ENCODE measurements around the gene NEK7.

The NEK7 gene

DNA sequence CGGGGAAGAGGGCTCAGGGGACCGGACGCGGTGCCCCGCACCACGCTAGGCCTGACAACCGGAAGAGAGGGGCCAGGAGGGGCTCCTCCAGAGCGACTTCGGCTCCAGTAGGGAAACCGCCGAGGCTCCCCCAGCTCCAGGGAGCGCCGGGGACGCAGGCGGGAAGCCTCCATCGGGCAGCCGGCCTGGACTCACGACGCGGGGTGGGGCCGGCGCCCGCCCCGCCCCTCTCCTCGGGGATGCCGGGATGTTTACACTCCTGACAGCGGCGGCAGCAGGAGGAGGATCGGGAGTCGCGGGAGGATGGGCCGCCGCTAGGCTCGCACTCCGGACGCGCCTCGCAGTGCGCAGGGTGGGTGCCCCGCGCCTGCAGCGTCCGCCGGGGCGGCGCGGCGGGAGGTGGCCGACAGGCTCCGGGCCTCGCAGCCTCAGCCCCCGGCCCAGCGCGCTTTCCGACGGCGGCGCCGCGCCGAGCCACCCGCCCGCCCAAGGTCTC, at the start of gene NEK7:
Gene NEK7, plus strand, starts transcription at position 254 of the 496 bp plus-strand sequence. CDS start 75,583 bp downstream, outside the sequence.
- H3K4me3 ChIP-seq (ENCODE audit: low read depth, low read length), result peak within 1 kb of the TSS; percentile 82
- DNase-seq (ENCODE audit: low read depth), result peak; percentile 86
- TF ChIP-seq, protein P1, sequence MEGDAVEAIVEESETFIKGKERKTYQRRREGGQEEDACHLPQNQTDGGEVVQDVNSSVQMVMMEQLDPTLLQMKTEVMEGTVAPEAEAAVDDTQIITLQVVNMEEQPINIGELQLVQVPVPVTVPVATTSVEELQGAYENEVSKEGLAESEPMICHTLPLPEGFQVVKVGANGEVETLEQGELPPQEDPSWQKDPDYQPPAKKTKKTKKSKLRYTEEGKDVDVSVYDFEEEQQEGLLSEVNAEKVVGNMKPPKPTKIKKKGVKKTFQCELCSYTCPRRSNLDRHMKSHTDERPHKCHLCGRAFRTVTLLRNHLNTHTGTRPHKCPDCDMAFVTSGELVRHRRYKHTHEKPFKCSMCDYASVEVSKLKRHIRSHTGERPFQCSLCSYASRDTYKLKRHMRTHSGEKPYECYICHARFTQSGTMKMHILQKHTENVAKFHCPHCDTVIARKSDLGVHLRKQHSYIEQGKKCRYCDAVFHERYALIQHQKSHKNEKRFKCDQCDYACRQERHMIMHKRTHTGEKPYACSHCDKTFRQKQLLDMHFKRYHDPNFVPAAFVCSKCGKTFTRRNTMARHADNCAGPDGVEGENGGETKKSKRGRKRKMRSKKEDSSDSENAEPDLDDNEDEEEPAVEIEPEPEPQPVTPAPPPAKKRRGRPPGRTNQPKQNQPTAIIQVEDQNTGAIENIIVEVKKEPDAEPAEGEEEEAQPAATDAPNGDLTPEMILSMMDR (conservative IDR thresholded peaks at IDR 0.05; ENCODE audit: low read depth, low read length), result no peak

- H3K4me3 ChIP-seq (ENCODE audit: low read depth, low read length), result no peak overlapping the region
- TF ChIP-seq, protein P1 (conservative IDR thresholded peaks at IDR 0.05; ENCODE audit: low read depth, low read length), result no peak
- DNase-seq (ENCODE audit: low read depth), result peak; percentile 64
These were observed 49.7 kb upstream of the NEK7 start for GRCh38 chr1:198107091-198107501.

DNA sequence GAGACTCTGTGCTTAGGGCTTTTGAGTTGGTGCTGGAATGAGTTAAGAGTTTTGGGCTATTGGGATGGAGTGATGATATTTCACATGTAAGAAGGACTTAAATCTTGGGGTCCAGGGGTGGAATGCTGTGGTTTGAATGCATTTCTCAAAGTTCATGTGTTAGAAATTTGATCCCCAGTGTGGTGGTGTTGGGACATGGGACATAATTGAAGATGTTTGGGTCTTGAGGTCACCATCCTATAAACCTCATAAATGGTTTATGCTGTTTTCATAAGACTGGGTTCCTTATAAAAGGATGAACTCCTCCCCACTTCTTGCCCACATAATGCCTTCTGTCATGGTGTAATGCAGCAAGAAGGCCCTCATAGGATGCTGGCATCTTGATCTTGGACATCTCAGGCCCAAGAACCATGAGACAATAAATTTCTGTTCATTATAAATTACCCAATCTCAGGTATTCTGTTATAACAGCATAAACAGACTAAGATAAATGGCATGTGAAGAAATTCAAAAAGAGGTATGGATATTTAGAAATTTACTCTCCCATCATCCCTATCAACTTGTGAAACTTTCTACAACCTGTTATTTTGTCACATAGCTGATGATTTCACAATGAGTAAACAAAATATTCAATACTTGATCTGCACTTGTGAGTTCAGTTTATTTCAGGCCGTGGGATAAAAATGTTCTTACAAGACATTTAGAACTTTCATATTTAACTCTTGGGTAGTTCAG, 48.0 kb upstream of the NEK7 start:
- TF ChIP-seq, protein P1 (conservative IDR thresholded peaks at IDR 0.05; ENCODE audit: low read depth, low read length), result no peak
- peak; percentile 31 for DNase-seq (ENCODE audit: low read depth)
- no peak overlapping the region for H3K4me3 ChIP-seq (ENCODE audit: low read depth, low read length)

DNA sequence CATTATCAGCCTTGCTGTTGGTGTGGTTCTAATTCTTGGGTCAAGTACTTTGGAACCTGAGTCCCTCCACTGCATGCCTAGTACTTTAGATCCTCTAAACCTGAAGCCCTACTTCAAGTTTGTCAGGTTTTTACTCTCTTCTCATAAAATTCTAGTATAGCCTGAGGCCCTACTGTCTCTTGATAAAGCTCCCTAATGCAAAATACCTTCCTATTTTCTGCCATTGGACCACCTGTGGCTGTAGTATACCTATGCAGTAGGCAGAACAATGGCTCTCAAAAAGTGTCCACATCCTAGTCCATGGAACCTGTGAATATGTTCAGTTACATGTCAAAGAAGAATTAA, 47.5 kb upstream of the NEK7 start:
- TF ChIP-seq, protein P1 (conservative IDR thresholded peaks at IDR 0.05; ENCODE audit: low read depth, low read length), result no peak
- no peak for DNase-seq (ENCODE audit: low read depth)
- no peak overlapping the region for H3K4me3 ChIP-seq (ENCODE audit: low read depth, low read length)

- TF ChIP-seq, protein P1 (conservative IDR thresholded peaks at IDR 0.05; ENCODE audit: low read depth, low read length), result no peak
- no peak overlapping the region for H3K4me3 ChIP-seq (ENCODE audit: low read depth, low read length)
- peak; percentile 76 for DNase-seq (ENCODE audit: low read depth)
These were observed 43.5 kb upstream of the NEK7 start for GRCh38 chr1:198113342-198113750.

DNA sequence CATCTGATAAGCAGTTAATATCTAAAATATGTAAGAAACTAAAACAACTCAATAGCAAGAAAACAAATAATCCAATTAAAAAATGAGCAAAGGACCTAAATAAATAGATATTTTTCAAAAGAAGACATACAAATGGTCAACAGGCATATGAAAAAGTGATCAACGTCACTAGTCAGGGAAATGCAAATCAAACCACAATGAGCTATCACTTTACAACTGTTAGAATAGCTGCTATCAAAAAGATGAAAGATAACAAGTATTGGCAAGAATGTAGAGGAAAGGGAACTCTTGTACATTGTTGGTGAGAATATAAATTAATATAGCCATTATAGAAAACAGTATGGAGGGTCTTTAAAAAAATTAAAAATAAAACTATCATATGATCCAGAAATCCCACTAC, 40.7 kb upstream of the NEK7 start:
- no peak for DNase-seq (ENCODE audit: low read depth)
- H3K4me3 ChIP-seq (ENCODE audit: low read depth, low read length), result no peak overlapping the region
- TF ChIP-seq, protein P1 (conservative IDR thresholded peaks at IDR 0.05; ENCODE audit: low read depth, low read length), result no peak

DNA sequence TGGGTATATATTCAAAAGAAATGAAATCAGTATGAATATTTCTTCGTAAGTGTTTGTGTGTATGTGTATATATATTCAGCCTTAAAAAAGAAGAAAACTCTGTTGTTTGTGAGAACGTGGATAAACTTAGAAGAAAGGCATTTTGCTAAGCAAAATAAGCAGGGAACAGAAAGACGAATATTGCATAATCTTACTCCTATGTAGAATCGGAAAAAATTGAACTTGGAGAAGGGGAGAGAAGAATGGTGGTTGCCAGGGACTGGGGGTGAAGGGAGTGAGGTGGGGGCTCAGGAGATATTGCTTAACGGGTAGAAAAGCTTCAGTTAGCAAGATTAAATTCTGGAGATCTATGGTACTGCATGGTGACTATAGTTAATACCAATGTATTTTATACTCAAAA, 40.3 kb upstream of the NEK7 start:
- H3K4me3 ChIP-seq (ENCODE audit: low read depth, low read length), result no peak overlapping the region
- DNase-seq (ENCODE audit: low read depth), result no peak
- TF ChIP-seq, protein P1 (conservative IDR thresholded peaks at IDR 0.05; ENCODE audit: low read depth, low read length), result no peak
